GM19238 (cell line): ENCODE measurements around the gene TRAP1.
A peak's percentile ranks its signal among the peaks of the same experiment; 100 is the strongest.
"Not testable (repeated sequence)": the region's sequence is repeated elsewhere in the genome, so short reads cannot be mapped to it uniquely, and the experiment has no call there.

Experiments used
- DNase-seq: peaks from one replicate; pipeline ENCODE4 v3.0.0; 2011; ENCODE audit warnings: low spot score; ENCODE audit not compliant: insufficient read length

Gene TRAP1

GRCh38 chr16:3612510-3613466 is 104.5 kb downstream of the TRAP1 start:
- no peak for DNase-seq

- peak; percentile 99 for DNase-seq
Measured at GRCh38 chr16:3611146-3611975, 106.0 kb downstream of the TRAP1 start, which contains the start of gene SLX4. Gene SLX4 (minus strand): TSS chr16:3611606. CDS start chr16:3608964, 2,642 bp downstream.

GRCh38 chr16:3610698-3611145 is 106.6 kb downstream of the TRAP1 start:
- DNase-seq = no peak

GRCh38 chr16:3609895-3610697 is 107.2 kb downstream of the TRAP1 start:
- no peak for DNase-seq

GRCh38 chr16:3608976-3609375 is 108.3 kb downstream of the TRAP1 start:
- not testable (repeated sequence) for DNase-seq

GRCh38 chr16:3608069-3608468 is 109.3 kb downstream of the TRAP1 start:
- DNase-seq = no peak
